Nephron progenitor cell (in vitro differentiated cells): ENCODE measurements around the gene EFCAB14.
"Not testable (repeated sequence)": the region's sequence is repeated elsewhere in the genome, so short reads cannot be mapped to it uniquely, and the experiment has no call there.

ENCODE experiments used
- DNase-seq: peaks from one replicate; pipeline ENCODE4 v3.0.0; 2021
- H3K27ac Mint-ChIP-seq: 2 replicates; pipeline ENCODE4 v1.8.0; 2021; ENCODE audit warnings: mild to moderate bottlenecking, moderate library complexity, mixed read lengths
- H3K27me3 Mint-ChIP-seq: 2 replicates; pipeline ENCODE4 v1.8.0; 2021; ENCODE audit warnings: mild to moderate bottlenecking, low read depth, mixed read lengths; ENCODE audit not compliant: poor library complexity
- H3K36me3 Mint-ChIP-seq: 2 replicates; pipeline ENCODE4 v1.8.0; 2021; ENCODE audit warnings: low read depth, mixed read lengths
- H3K4me1 Mint-ChIP-seq: 2 replicates; pipeline ENCODE4 v1.8.0; 2021; ENCODE audit warnings: mixed read lengths
- H3K4me3 Mint-ChIP-seq: 2 replicates; pipeline ENCODE4 v1.8.0; 2021; ENCODE audit warnings: mild to moderate bottlenecking, moderate library complexity, mixed read lengths
- H3K9me3 Mint-ChIP-seq: 2 replicates; pipeline ENCODE4 v1.8.0; 2021; ENCODE audit warnings: mild to moderate bottlenecking, moderate library complexity, mixed read lengths
- TF ChIP-seq, protein P1 (sequence below): fragments of 200-600 bp; sonication (generic); IDR thresholded peaks from 2 replicates; pipeline ENCODE4 v1.5.0; 2021; ENCODE audit warnings: antibody characterized with exemption

Gene EFCAB14

DNA sequence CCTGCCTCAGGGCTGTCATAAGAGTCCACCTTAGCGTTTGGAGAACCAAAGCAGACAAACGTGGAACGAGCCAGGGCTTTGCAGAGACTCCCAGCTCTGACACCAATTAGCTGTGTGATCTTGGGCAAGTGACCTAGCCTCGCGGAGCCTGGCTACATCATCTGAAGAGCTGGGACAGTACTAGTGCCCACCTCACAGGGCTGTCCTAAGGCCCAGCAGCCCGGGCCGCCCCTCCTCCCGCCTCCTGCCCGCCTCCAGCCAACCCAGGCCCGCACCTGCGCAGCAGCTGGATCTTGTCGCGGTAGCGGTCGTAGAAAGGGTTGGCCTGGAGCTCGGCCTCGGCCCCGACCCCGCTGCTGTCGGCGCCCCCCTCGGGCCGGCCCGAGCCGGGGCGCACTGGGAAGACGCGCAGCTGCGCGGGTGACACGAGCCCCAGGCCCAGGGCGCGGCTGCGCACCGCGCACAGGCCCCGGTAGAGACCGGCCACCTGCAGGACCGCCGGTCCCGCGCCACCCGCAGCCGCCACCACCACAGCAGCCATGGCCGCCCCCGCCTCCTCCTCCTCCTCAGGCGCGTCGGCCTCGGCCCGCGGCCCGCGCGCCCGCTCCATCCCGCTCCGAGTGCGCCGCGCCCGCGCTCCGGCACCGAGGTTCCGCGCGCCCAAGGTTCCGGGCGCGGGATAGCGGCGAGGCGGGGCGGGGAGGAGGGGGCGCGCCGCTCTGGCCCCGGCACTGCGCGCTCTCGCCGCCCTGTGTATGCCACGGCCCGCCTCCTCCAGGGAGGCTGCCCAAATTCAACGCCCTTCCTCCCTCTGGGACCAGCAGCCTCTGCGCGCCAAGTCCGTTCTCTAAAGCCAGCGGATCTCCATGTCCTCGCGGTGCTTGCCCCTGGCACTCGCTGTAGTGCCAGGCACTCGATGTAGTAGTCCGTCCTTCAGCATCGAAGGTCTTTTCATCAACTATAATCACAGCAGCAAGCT lies 50.8 kb downstream of the EFCAB14 start, which contains the start of gene ATPAF1:
Gene ATPAF1, minus strand, starts transcription at position 583 of the 979 bp plus-strand sequence. Its CDS starts 42 bp downstream, at position 541.
- peak; percentile 80 for DNase-seq
- Mint-ChIP-seq H3K27ac (no peak within 1 kb of the TSS), H3K27me3 (no peaks in the 10 kb centered on the region), H3K36me3 (peaks cover 19% of the 10 kb centered on the region), H3K4me1 (peaks cover 17% of the 10 kb centered on the region), H3K9me3 (no peaks in the 10 kb centered on the region), H3K4me3 (peak within 1 kb of the TSS; percentile 85)
- TF ChIP-seq, protein P1, sequence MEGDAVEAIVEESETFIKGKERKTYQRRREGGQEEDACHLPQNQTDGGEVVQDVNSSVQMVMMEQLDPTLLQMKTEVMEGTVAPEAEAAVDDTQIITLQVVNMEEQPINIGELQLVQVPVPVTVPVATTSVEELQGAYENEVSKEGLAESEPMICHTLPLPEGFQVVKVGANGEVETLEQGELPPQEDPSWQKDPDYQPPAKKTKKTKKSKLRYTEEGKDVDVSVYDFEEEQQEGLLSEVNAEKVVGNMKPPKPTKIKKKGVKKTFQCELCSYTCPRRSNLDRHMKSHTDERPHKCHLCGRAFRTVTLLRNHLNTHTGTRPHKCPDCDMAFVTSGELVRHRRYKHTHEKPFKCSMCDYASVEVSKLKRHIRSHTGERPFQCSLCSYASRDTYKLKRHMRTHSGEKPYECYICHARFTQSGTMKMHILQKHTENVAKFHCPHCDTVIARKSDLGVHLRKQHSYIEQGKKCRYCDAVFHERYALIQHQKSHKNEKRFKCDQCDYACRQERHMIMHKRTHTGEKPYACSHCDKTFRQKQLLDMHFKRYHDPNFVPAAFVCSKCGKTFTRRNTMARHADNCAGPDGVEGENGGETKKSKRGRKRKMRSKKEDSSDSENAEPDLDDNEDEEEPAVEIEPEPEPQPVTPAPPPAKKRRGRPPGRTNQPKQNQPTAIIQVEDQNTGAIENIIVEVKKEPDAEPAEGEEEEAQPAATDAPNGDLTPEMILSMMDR, result no peak

DNA sequence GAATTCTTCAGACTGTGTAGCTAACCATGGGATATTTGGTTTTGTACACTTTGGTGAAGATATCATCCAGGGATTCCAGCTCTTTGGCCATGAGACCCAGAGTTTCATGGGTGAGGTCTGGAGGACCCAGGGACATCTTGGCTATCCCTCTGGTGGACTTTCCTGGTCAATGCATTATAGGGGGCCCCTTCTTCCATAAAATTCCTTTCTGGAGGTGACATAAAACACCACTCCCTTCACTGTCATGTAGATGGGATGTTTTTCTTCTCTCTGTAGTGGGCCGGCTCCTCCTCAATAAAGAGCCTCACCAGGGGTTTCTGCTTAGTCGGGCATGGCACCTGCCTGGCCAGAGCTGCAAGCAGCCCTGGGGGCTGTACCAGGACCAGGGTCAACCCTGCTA lies 52.9 kb downstream of the EFCAB14 start:
- TF ChIP-seq, protein P1, result no peak
- Mint-ChIP-seq H3K4me1 (peaks cover 17% of the 10 kb centered on the region), H3K9me3 (no peaks in the 10 kb centered on the region), H3K36me3 (peaks cover 25% of the 10 kb centered on the region), H3K27ac (no peak overlapping the region), H3K4me3 (peak overlapping the region; percentile 85), H3K27me3 (no peaks in the 10 kb centered on the region)
- no peak for DNase-seq

DNA sequence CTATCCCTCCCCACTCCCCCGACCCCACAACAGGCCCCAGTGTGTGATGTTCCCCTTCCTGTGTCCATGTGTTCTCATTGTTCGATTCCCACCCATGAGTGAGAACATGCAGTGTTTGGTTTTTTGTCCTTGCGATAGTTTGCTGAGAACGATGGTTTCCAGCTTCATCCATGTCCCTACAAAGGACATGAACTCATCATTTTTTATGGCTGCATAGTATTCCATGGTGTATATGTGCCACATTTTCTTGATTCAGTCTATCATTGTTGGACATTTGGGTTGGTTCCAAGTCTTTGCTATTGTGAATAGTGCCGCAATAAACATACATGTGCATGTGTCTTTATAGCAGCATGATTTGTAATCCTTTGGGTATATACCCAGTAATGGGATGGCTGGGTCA lies 56.0 kb downstream of the EFCAB14 start:
- Mint-ChIP-seq H3K4me1 (peaks cover 17% of the 10 kb centered on the region), H3K36me3 (peaks cover 26% of the 10 kb centered on the region)
- not testable (repeated sequence) for DNase-seq, H3K9me3 Mint-ChIP-seq, H3K27ac Mint-ChIP-seq, H3K4me3 Mint-ChIP-seq, H3K27me3 Mint-ChIP-seq

DNA sequence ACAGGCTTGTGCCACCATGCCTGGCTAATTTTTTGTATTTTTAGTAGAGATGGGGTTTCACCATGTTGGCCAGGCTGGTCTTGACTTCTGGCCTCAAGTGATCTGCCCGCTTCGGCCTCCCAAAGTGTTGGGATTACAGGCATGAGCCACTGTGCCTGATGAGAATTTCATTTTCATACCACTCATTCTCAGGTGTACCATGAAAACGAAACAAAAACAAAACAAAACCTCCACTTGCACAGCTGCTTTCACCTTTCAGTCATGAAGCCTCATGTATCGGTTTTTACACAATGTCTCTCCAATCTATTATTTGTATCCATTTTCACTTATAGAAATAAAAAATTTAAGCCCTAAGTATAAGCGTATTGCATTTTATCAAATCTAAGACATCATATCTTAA lies 58.8 kb downstream of the EFCAB14 start:
- not testable (repeated sequence) for H3K27me3 Mint-ChIP-seq, H3K4me1 Mint-ChIP-seq, H3K4me3 Mint-ChIP-seq, H3K27ac Mint-ChIP-seq, H3K9me3 Mint-ChIP-seq, DNase-seq
- H3K36me3 Mint-ChIP-seq, result peaks cover 51% of the 10 kb centered on the region

DNA sequence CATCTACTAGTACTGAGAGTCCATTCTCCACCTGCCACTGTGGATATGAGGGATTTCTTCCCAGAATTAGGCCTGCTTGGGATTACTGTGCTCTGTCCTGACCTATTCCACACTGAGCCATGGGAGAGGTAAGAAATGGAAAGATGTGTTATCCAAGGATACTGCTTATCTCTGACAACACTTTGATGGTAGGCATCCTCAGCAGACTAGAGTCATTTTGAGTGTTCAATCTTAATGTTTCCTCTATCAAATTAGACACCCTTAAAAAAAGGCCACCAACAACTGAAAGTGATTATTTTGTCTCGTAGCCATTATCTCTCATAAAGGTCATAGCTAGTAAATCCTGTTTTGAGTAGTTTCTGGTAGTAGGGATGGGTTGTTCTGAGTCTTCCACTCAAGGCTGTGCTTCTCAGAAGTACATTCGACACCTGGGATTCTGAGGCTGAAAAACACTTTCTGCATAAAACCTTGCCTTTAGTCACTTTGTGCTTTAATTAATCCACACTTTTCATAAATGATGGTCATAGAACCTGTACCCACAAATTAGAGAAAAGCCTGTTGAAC lies 59.5 kb downstream of the EFCAB14 start:
- no peaks in the 10 kb centered on the region for H3K4me1 Mint-ChIP-seq
- DNase-seq, result no peak
- H3K36me3 Mint-ChIP-seq, result peaks cover 51% of the 10 kb centered on the region
- H3K27me3 Mint-ChIP-seq, result no peaks in the 10 kb centered on the region
- H3K27ac Mint-ChIP-seq, result no peak overlapping the region
- TF ChIP-seq, protein P1, result no peak
- H3K9me3 Mint-ChIP-seq, result peaks cover 3% of the 10 kb centered on the region
- no peak overlapping the region for H3K4me3 Mint-ChIP-seq

DNA sequence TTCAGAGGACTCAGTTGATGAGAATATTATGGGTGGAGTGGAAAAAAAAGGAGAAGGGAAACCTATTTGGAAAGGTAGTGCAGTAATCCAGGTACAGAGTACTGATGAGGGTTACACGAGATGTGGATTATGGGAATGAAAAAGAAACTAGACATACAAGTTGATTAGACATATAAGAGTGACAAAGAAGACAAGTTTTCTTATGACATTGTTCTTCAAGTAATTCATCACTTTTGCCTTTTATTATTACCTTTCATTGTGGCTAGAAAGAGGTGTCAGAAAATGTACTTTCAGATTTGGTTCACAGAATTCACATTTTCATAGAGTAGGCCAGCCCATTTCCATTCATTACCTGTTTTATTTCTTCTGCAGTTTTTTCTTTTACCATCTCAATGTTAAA lies 61.1 kb downstream of the EFCAB14 start:
- no peak overlapping the region for H3K27ac Mint-ChIP-seq
- peaks cover 3% of the 10 kb centered on the region for H3K9me3 Mint-ChIP-seq
- no peak for DNase-seq
- H3K36me3 Mint-ChIP-seq, result peaks cover 36% of the 10 kb centered on the region
- TF ChIP-seq, protein P1, result no peak
- H3K27me3 Mint-ChIP-seq, result no peaks in the 10 kb centered on the region
- no peak overlapping the region for H3K4me3 Mint-ChIP-seq
- peaks cover 13% of the 10 kb centered on the region for H3K4me1 Mint-ChIP-seq
